NCI-H748 (cell line): ENCODE data around the gene MAGI3.
"Not testable (repeated sequence)": the region's sequence is repeated elsewhere in the genome, so short reads cannot be mapped to it uniquely, and the experiment has no call there.

Experiments
- DNase-seq: peaks from one replicate; lab custom pipeline; 2025; ENCODE audit not compliant: unreplicated experiment; lab: John Stamatoyannopoulos, UW

MAGI3 gene

GRCh38 chr1:113396585-113396984, 6.3 kb downstream of the MAGI3 start:
- no peak for DNase-seq

GRCh38 chr1:113399062-113399583, 8.8 kb downstream of the MAGI3 start:
- DNase-seq = no peak

- no peak for DNase-seq
Measured at GRCh38 chr1:113401067-113401466, 10.8 kb downstream of the MAGI3 start.

GRCh38 chr1:113401728-113402127, 11.4 kb downstream of the MAGI3 start:
- DNase-seq = no peak

- no peak for DNase-seq
Measured at GRCh38 chr1:113403065-113403464, 12.8 kb downstream of the MAGI3 start.

- no peak for DNase-seq
Measured at GRCh38 chr1:113405573-113405972, 15.3 kb downstream of the MAGI3 start.

- not testable (repeated sequence) for DNase-seq
Measured at GRCh38 chr1:113406149-113406548, 15.8 kb downstream of the MAGI3 start.

- DNase-seq = no peak
Measured at GRCh38 chr1:113409363-113409762, 19.0 kb downstream of the MAGI3 start.

GRCh38 chr1:113412020-113412419, 21.7 kb downstream of the MAGI3 start:
- DNase-seq = not testable (repeated sequence)

- peak; percentile 33 for DNase-seq
Measured at GRCh38 chr1:113415310-113416070, 25.2 kb downstream of the MAGI3 start.

- not testable (repeated sequence) for DNase-seq
Measured at GRCh38 chr1:113416071-113416470, 25.8 kb downstream of the MAGI3 start.

- DNase-seq = no peak
Measured at GRCh38 chr1:113416496-113416895, 26.2 kb downstream of the MAGI3 start.

GRCh38 chr1:113422315-113423068, 32.2 kb downstream of the MAGI3 start:
- no peak for DNase-seq

- DNase-seq = no peak
Measured at GRCh38 chr1:113423826-113424225, 33.5 kb downstream of the MAGI3 start.

GRCh38 chr1:113429461-113430153, 39.3 kb downstream of the MAGI3 start:
- no peak for DNase-seq

GRCh38 chr1:113433184-113433583, 42.9 kb downstream of the MAGI3 start:
- DNase-seq = no peak

GRCh38 chr1:113434081-113434873, 44.0 kb downstream of the MAGI3 start:
- no peak for DNase-seq

- no peak for DNase-seq
Measured at GRCh38 chr1:113434874-113435175, 44.5 kb downstream of the MAGI3 start.

- no peak for DNase-seq
Measured at GRCh38 chr1:113437554-113438341, 47.4 kb downstream of the MAGI3 start.
